Heart left ventricle (tissue), 16 donors: ENCODE results near the gene FBXO9. TPM values are rescaled to one million over a fixed set of nuclear protein-coding genes. Genes with fewer than 3 reads are reported as not detected.

Experiments
- ATAC-seq, 4 donors: fragments of 200-7000 bp; cut with Tn5 transposase; one replicate each; pipeline ENCODE4 v1.9.1; 2020 to 2022; ENCODE audit warnings: moderate library complexity in 4 of 4, mild to moderate bottlenecking in 3 of 4, moderate number of reproducible peaks in 1 of 4
- DNase-seq, 5 donors: peaks; one replicate each; pipeline ENCODE4 v3.0.0-alpha.2; 2020
- H3K27ac ChIP-seq, 12 donors: fragments of 200-600 bp; sonication (generic) in 4 of 12; one replicate each; pipeline versions ENCODE4 v1.5.0 to v1.8.0; 2016 to 2022; ENCODE audit warnings: mild to moderate bottlenecking in 2 of 12
- H3K27me3 ChIP-seq, 9 donors: fragments of 200-600 bp; sonication (generic) in 2 of 9; one replicate each; pipeline versions ENCODE4 v1.5.1 to v1.8.0; 2016 to 2022; ENCODE audit warnings: mild to moderate bottlenecking in 3 of 9
- H3K36me3 ChIP-seq, 9 donors: fragments of 200-600 bp; sonication (generic) in 2 of 9; one replicate each; pipeline versions ENCODE4 v1.5.0 to v1.8.0; 2018 to 2022; ENCODE audit warnings: mild to moderate bottlenecking in 2 of 9
- H3K4me1 ChIP-seq, 12 donors: fragments of 200-600 bp; sonication (generic) in 4 of 12; one replicate each; pipeline versions ENCODE4 v1.5.0 to v1.8.0; 2016 to 2022; ENCODE audit warnings: mild to moderate bottlenecking in 3 of 12
- H3K4me3 ChIP-seq, 12 donors: fragments of 200-600 bp; sonication (generic) in 4 of 12; one replicate each; pipeline versions ENCODE4 v1.5.0 to v1.8.0; 2017 to 2022; ENCODE audit warnings: mild to moderate bottlenecking in 9 of 12, moderate library complexity in 4 of 12
- H3K9me3 ChIP-seq, 12 donors: fragments of 200-600 bp; sonication (generic) in 4 of 12; one replicate each; pipeline versions ENCODE4 v1.5.0 to v1.8.0; 2016 to 2022; ENCODE audit warnings: mild to moderate bottlenecking in 1 of 12
- POLR2A ChIP-seq, 2 donors: fragments of 450-650 bp; IDR thresholded peaks; one replicate each; pipeline ENCODE4 v1.6.1; 2017; ENCODE audit warnings: antibody characterized with exemption in 2 of 2, mild to moderate bottlenecking in 2 of 2, moderate library complexity in 2 of 2
- WGBS, 4 donors: extraction: QIAGEN DNeasy Blood & Tissue Kit in 2 of 4; methylation state at CpG; one replicate each; pipeline versions ENCODE4 v1.1.5 to v1.1.7; 2013 to 2018; 5-methylcytosine and 5-hydroxymethylcytosine counted together
- intact Hi-C, 10 donors: fragments of 100-400 bp; cut with DNase I; formaldehyde crosslinking; loops; one replicate each; pipeline versions ENCODE4 v1.11.1 to v1.14.2; 2022
- polyA plus RNA-seq, 2 donors: library from polyadenylated mRNA; stranded (reverse); fragments of 200-250 nt; gene quantifications; one replicate each; pipeline ENCODE4 v1.2.3, GENCODE V29; 2013
- total RNA-seq, 9 donors: library from RNA; depleted of rRNA in 2 of 9; stranded (reverse); fragments of >200 nt in 2 of 9; fragmentation: NEBNext Ultra II Directional in 3 of 9; extraction: Animal tissue kit (Norgen Biotek cat#: 25700) in 3 of 9; gene quantifications; one replicate each; pipeline versions ENCODE4 v1.1.0 to v1.2.4, GENCODE V29; 2016 to 2023
- TF ChIP-seq, protein P1 (sequence below), 12 donors: fragments of 200-600 bp; sonication (generic) in 4 of 12; IDR thresholded peaks; one replicate each; pipeline versions ENCODE4 v1.5.0 to v1.8.0; 2018 to 2022; ENCODE audit warnings: antibody characterized with exemption in 12 of 12, mild to moderate bottlenecking in 5 of 12
- donor health status: ischemic (EF 13 %, LVEDD 7.1; RV severe dilation, severe dysfunction).
- donor health status: healthy with polysubstance abuse.
- donor health status: DM: no; HTN: yes; CAD: no.
- donor health status: DM: no; HTN: no; CAD: no.
- donor health status: ischemic (EF 25% LVEDD 6.9; RV normal size, moderate dysfunction).
- donor health status: ischemic (EF 25% LVEDD 5.7; RV mildly dilated, moderate dysfunction).
- donor health status: healthy.
- donor health status: DM: yes; HTN: yes; CAD: no.
- donor health status: ischemic (EF 35%, LVEDD 5.7; RV mildly dilated, moderate dysfunction).
- donor health status: nonischemic (EF 11% LVEDD 7.7; RV severe dilation, severe dysfunction).
- donor health status: DM: yes; HTN: yes; CAD: no.
- donor health status: PGD.
- donor health status: ischemic (EF 29% LVEDD 5.4; RV normal size, mild dysfunction).
- donor health status: nonischemic (EF 23%, LVEDD 6.1; RV moderate dilation, normal function).

Gene FBXO9
- total and polyA plus RNA-seq, 11 donors: 9.0 to 98.9 (median 69.7) TPM

DNA sequence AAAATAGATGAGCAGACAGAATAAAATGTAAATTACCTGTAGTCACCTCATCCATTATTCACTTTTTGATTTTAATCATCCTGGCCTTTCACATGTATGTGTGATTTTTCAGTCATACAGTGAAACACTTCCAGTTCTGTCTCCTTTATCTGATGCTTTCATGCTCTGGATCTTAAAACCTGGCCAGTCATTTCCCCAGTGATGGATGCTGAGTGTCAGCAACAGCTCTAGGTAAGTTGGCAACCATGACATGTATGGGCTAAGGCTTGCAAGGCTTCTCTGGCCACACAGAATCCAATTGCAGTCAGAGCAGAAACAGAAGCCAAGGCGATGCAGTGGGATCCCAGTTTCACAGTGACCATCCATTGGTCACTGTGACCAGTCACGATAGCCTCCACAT is 35.8 kb downstream of the FBXO9 start:
- TF ChIP-seq, protein P1, sequence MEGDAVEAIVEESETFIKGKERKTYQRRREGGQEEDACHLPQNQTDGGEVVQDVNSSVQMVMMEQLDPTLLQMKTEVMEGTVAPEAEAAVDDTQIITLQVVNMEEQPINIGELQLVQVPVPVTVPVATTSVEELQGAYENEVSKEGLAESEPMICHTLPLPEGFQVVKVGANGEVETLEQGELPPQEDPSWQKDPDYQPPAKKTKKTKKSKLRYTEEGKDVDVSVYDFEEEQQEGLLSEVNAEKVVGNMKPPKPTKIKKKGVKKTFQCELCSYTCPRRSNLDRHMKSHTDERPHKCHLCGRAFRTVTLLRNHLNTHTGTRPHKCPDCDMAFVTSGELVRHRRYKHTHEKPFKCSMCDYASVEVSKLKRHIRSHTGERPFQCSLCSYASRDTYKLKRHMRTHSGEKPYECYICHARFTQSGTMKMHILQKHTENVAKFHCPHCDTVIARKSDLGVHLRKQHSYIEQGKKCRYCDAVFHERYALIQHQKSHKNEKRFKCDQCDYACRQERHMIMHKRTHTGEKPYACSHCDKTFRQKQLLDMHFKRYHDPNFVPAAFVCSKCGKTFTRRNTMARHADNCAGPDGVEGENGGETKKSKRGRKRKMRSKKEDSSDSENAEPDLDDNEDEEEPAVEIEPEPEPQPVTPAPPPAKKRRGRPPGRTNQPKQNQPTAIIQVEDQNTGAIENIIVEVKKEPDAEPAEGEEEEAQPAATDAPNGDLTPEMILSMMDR (IDR thresholded peaks at IDR 0.05): no peak

DNA sequence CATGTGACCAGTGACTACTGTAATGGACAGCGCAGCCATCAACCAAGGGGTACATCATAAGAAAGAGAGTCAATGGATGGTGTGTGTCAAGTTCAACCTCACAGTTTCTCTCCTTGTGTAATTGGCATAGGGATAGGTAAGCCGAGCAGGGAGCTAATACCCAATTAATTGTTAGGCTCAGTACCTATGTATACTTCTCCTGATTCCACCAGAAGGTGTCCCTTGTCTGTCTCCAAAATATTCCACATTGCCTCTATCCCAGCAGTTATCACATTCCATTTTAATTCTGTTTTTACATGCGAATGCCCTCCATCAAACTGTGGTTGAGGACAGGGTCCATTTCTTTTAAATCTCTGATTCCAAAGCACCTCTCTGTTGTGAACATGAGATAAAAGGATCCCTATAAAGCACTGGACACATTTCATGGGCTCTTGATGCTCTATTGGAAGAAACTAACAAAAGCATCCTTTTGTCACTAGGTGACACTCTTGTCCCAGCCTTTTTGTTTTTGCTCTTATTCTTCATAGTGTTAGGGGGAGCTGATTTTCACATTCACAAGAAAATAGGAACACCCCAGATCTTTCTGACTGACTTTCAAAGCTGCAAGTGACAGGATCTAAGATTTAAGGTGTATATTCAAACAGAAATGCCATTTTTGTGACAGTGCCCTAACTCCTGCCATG is 38.9 kb downstream of the FBXO9 start:
- ATAC-seq (no peak), DNase-seq (no peak)
- H3K4me3 ChIP-seq: no peak overlapping the region
- H3K27me3 ChIP-seq: no peaks in the 10 kb centered on the region
- no peaks in the 10 kb centered on the region for H3K9me3 ChIP-seq
- 92 to 99% (median 94%) methylated on average over 3 of the region's 3 CpGs for WGBS, 4 donors
- TF ChIP-seq, protein P1 (IDR thresholded peaks at IDR 0.05): peak in 2 of 12 donors; percentile 5 to 9
- TF ChIP-seq POLR2A (IDR thresholded peaks at IDR 0.05): no peak
- peaks cover 0 to 51% (median 40%) of the 10 kb centered on the region in 9 donors for H3K36me3 ChIP-seq
- no peak overlapping the region for H3K27ac ChIP-seq
- intact Hi-C loops: no loop called here
- peaks cover 0 to 5% (median 0%) of the 10 kb centered on the region in 12 donors for H3K4me1 ChIP-seq

More for the DNA sequence above, 35.8 kb downstream of the FBXO9 start:
- Histone ChIP-seq H3K4me3 (no peak overlapping the region), H3K4me1 (no peaks in the 10 kb centered on the region), H3K27ac (no peak overlapping the region), H3K9me3 (no peaks in the 10 kb centered on the region), H3K27me3 (no peaks in the 10 kb centered on the region), H3K36me3 (peaks cover 0 to 83% (median 71%) of the 10 kb centered on the region in 9 donors)
- intact Hi-C loops: no loop called here
- DNase-seq: no peak
- ATAC-seq: no peak
- WGBS, 4 donors: 93 to 98% (median 94%) methylated on average over 2 of the region's 2 CpGs

DNA sequence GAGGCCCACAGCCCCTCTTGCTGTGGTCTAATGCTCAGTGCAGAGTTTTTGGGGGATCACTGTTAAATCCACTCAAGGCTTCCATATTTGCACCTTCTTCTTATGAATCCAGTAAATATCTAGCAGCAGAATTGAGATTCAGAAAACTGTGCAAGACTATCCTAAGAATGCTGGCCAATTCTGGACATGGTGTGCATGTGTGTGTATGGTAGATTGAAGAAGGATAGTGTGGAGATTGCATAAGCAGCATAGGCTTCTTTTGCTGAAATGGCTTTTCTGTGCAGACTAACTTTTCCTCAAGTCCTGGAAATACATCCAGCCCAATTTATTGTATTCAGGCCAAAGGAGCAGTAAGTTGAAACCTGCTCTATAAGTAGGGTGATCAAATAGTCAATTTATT is 39.7 kb downstream of the FBXO9 start:
- H3K9me3 ChIP-seq: no peaks in the 10 kb centered on the region
- intact Hi-C loops: loop anchor here in 1 of 10 donors (5.0 kb wide), 1 partner anchor 387 kb away; no protein-coding TSS in a partner anchor
- TF ChIP-seq, protein P1 (IDR thresholded peaks at IDR 0.05): no peak
- TF ChIP-seq POLR2A (IDR thresholded peaks at IDR 0.05): no peak
- no peak for DNase-seq
- no peak for ATAC-seq
- H3K27ac ChIP-seq: peak overlapping the region in 1 of 12 donors; percentile 41
- H3K4me1 ChIP-seq: peaks cover 0 to 5% (median 0%) of the 10 kb centered on the region in 12 donors
- no peaks in the 10 kb centered on the region for H3K27me3 ChIP-seq
- peaks cover 0 to 44% (median 33%) of the 10 kb centered on the region in 9 donors for H3K36me3 ChIP-seq
- H3K4me3 ChIP-seq: no peak overlapping the region

DNA sequence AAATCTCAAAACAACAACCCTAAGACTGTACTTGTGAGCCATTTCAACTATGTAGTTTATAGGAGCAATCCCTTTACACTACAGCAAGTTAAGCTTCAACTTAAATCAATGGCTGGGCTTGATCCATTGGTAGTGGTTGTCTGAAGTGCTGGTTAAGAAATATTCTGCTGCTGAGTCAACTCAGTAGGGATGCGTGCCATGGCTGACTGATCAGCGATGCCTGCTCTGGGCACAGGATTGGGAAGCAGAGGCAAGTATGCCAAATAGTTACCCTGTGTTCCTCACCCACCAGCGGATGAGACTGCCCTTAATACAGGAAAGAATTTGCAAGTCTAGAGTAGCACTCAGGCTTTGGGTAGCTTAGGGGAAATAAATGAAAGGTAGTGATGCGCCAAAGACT is 41.9 kb downstream of the FBXO9 start:
- WGBS, 4 donors: 94 to 98% (median 96%) methylated on average over 4 of the region's 4 CpGs
- DNase-seq (no peak), ATAC-seq (no peak)
- peaks cover 0 to 5% (median 0%) of the 10 kb centered on the region in 12 donors for H3K4me1 ChIP-seq
- H3K4me3 ChIP-seq: no peak overlapping the region
- intact Hi-C loops: loop anchor here in 1 of 10 donors (5.0 kb wide), 1 partner anchor 385 kb away; no protein-coding TSS in a partner anchor
- H3K27ac ChIP-seq: peak overlapping the region in 1 of 12 donors; percentile 33
- TF ChIP-seq, protein P1 (IDR thresholded peaks at IDR 0.05): no peak
- no peak for TF ChIP-seq POLR2A (IDR thresholded peaks at IDR 0.05)
- no peaks in the 10 kb centered on the region for H3K27me3 ChIP-seq
- H3K9me3 ChIP-seq: no peaks in the 10 kb centered on the region
- H3K36me3 ChIP-seq: peaks cover 0 to 22% (median 11%) of the 10 kb centered on the region in 9 donors
